BLaER1 treated with 17β-estradiol and CSF1 and Interleukin-3, amounts not matched to agents 10 nM and 100 nM (cell line): ENCODE measurements around the gene STYXL1.
A peak's percentile ranks its signal among the peaks of the same experiment; 100 is the strongest.

Source experiments
- H3K27ac ChIP-seq, 11 experiments: shearing (Covaris generic); formaldehyde crosslinking; 2 replicates each; pipeline ENCODE4 v1.8.1; 2022
- H3K27me3 ChIP-seq, 11 experiments: shearing (Covaris generic); formaldehyde crosslinking; 2 replicates each; pipeline ENCODE4 v1.8.1; 2022
- H3K36me3 ChIP-seq, 11 experiments: shearing (Covaris generic); formaldehyde crosslinking; 2 replicates each; pipeline ENCODE4 v1.8.1; 2022
- H3K4me1 ChIP-seq, 10 experiments: shearing (Covaris generic); formaldehyde crosslinking; 2 replicates each; pipeline ENCODE4 v1.8.1; 2022
- H3K4me2 ChIP-seq, 11 experiments: shearing (Covaris generic); formaldehyde crosslinking; 2 replicates each; pipeline ENCODE4 v1.8.1; 2022
- H3K4me3 ChIP-seq, 10 experiments: shearing (Covaris generic); formaldehyde crosslinking; 2 replicates each; pipeline ENCODE4 v1.8.1; 2022
- H3K9ac ChIP-seq, 11 experiments: shearing (Covaris generic); formaldehyde crosslinking; 2 replicates each; pipeline ENCODE4 v1.8.1; 2022
- H3K9me3 ChIP-seq, 11 experiments: shearing (Covaris generic); formaldehyde crosslinking; replicated peaks in 1 of 11; 2 replicates each; pipeline ENCODE4 v1.8.1; 2022
- H4K20me1 ChIP-seq, 11 experiments: shearing (Covaris generic); formaldehyde crosslinking; 2 replicates each; pipeline ENCODE4 v1.8.1; 2022
- Cebpa-rat ChIP-seq, 11 experiments: shearing (Covaris generic); IDR thresholded peaks; 2 replicates each; pipeline ENCODE4 v1.8.1; 2022

The STYXL1 gene

DNA sequence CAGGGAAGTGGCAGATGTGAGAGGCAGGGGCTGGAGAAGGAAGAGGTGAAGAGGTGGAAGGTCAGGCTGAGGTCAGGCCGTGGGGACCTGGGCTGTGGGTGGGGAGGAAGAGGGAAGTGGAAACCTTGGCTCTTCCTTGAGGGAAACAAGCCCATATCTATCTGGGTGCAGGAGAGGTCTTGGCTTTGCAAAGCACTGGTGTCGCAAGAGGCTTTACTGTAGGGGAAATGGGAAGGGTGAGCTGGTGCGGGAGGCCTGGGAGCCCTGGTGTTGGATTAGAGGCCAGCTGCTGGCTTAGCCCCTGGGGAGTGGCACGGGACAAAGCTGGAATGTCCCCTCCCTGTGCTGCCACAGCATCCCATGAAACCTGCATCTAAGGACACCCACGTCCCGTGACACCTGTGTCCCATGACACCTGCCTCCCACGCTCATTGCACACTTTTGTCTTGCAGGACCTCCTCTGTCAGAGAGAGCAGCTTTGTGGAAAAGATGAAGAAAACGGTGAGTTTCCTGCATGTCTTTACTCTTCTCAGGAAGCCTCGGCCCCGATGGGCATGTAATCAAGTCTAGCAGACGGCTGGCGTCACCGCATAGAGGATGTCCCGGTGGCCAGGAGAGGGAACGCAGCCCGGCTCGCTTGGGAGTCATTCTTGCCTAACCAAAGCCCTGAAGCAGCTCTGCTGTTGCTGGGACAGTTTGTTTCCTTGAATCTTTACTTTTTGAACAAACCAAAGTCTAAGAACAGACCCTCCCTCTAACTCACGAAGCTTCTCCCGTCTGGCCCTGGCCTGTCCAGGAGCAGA lies 75.6 kb downstream of the STYXL1 start:
- peak overlapping the region in 2 of 11 experiments; percentile 5 to 16; a peak in 1 of 22 replicates for H3K9ac ChIP-seq
- no peaks in the 10 kb centered on the region for H3K27me3 ChIP-seq
- H3K36me3 ChIP-seq = peaks cover 26 to 75% (median 60%) of the 10 kb centered on the region in 11 experiments
- H3K9me3 ChIP-seq = no peaks in the 10 kb centered on the region
- peak overlapping the region in 1 of 10 experiments; percentile 25; a peak in 1 of 20 replicates for H3K4me3 ChIP-seq
- H3K4me1 ChIP-seq = peaks cover 16 to 50% (median 27%) of the 10 kb centered on the region in 10 experiments
- TF ChIP-seq Cebpa-rat (IDR thresholded peaks at IDR 0.05) = peak in 6 of 11 experiments; percentile 10 to 44 (median 34); a peak in 6 of 22 replicates
- H4K20me1 ChIP-seq = peaks cover 7 to 70% (median 49%) of the 10 kb centered on the region in 11 experiments; a peak in 21 of 22 replicates
- H3K4me2 ChIP-seq = peak overlapping the region; percentile 63 to 84 (median 78)
- peak overlapping the region in 3 of 11 experiments; percentile 36 to 44 (median 38); a peak in 3 of 22 replicates for H3K27ac ChIP-seq

DNA sequence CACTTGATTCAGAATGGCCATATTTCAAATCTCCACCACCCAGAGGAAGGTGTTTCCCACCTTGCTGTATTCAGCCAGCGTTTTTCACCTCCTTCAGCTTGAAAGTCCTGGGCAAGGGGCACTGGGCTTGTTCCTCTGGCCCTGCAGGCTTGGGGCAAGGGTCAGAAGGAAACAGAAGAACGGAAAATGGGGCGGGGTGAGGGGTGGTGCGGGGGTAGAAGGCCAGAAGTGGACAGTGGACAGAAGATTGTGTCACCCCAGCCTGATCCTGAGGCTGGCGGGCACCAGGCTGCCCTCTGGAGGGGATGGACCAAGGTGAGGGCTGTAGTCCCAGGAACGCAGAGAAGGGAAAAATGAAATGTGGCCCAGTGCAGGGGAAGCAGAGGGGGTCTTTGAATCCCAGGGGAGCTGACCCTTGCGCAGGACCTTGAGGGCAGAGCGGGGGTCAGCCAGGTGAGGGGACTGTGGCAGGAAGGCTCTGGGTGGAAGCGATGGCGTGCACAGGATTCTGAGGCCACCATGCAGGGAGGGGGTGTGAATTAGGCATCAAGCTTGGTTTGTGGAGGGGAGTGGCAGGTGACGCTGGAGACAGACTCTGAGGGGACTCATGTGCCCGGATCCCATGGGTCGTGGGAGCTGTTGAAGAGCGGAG lies 76.4 kb downstream of the STYXL1 start:
- peaks cover 26 to 75% (median 60%) of the 10 kb centered on the region in 11 experiments for H3K36me3 ChIP-seq
- TF ChIP-seq Cebpa-rat (IDR thresholded peaks at IDR 0.05) = no peak
- 0 out of 22 replicates have a peak overlapping the region, but pooled peaks of 1 of the 11 experiments have one; percentile 5 for H3K9ac ChIP-seq
- H4K20me1 ChIP-seq = peaks cover 8 to 72% (median 55%) of the 10 kb centered on the region in 11 experiments; a peak in 21 of 22 replicates
- H3K27me3 ChIP-seq = no peaks in the 10 kb centered on the region
- H3K4me1 ChIP-seq = peaks cover 20 to 57% (median 33%) of the 10 kb centered on the region in 10 experiments
- H3K27ac ChIP-seq = peak overlapping the region in 3 of 11 experiments; percentile 2 to 44 (median 11); a peak in 2 of 22 replicates
- peak overlapping the region in 1 of 10 experiments; percentile 25; a peak in 1 of 20 replicates for H3K4me3 ChIP-seq
- H3K9me3 ChIP-seq = no peaks in the 10 kb centered on the region
- H3K4me2 ChIP-seq = peak overlapping the region; percentile 63 to 84 (median 78)

GRCh38 chr7:75969704-75970498 lies 77.9 kb downstream of the STYXL1 start:
- Histone ChIP-seq H4K20me1 (peaks cover 16 to 82% (median 70%) of the 10 kb centered on the region in 11 experiments; a peak in 21 of 22 replicates), H3K27me3 (no peaks in the 10 kb centered on the region), H3K4me3 (no peak overlapping the region), H3K36me3 (peaks cover 26 to 75% (median 60%) of the 10 kb centered on the region in 11 experiments), H3K4me2 (no peak overlapping the region), H3K9me3 (no peaks in the 10 kb centered on the region), H3K4me1 (peaks cover 29 to 66% (median 37%) of the 10 kb centered on the region in 10 experiments), H3K9ac (no peak overlapping the region; a peak in 1 of 22 replicates), H3K27ac (no peak overlapping the region)
- no peak for TF ChIP-seq Cebpa-rat (IDR thresholded peaks at IDR 0.05)

- Histone ChIP-seq H3K4me1 (peaks cover 29 to 66% (median 37%) of the 10 kb centered on the region in 10 experiments), H3K36me3 (peaks cover 26 to 75% (median 56%) of the 10 kb centered on the region in 11 experiments), H4K20me1 (peaks cover 16 to 86% (median 70%) of the 10 kb centered on the region in 11 experiments; a peak in 21 of 22 replicates), H3K27ac (no peak overlapping the region), H3K27me3 (no peaks in the 10 kb centered on the region), H3K4me2 (no peak overlapping the region), H3K9ac (no peak overlapping the region; a peak in 1 of 22 replicates), H3K4me3 (no peak overlapping the region), H3K9me3 (no peaks in the 10 kb centered on the region)
- no peak for TF ChIP-seq Cebpa-rat (IDR thresholded peaks at IDR 0.05)
These were observed 78.6 kb downstream of the STYXL1 start for GRCh38 chr7:75969182-75969581.

DNA sequence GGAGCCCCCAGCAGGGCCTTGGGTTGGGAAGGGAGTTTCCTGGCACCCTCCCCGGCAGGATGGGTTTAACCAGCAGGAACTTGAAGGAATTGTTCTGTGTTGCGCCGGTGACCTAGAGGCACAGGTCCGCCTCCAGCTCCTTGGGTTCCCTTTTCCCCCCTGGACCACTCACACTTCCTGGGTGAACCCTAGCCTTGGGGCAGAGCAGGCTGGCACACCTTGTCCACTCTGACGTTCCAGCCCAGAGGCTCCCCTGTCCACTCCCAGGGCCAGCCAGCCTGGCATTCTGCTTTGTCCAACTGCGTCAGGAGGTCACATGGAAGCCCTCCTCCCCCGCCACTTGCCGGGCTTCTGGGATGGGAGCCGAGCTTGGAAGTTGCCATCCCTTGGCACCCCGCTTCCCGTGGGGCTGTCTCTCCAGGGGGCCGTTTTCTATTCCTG lies 79.2 kb downstream of the STYXL1 start:
- TF ChIP-seq Cebpa-rat (IDR thresholded peaks at IDR 0.05) = no peak
- Histone ChIP-seq H3K36me3 (peaks cover 21 to 75% (median 53%) of the 10 kb centered on the region in 11 experiments), H3K4me3 (no peak overlapping the region), H4K20me1 (peaks cover 16 to 91% (median 71%) of the 10 kb centered on the region in 11 experiments; a peak in 21 of 22 replicates), H3K4me2 (no peak overlapping the region), H3K9me3 (no peaks in the 10 kb centered on the region), H3K27me3 (no peaks in the 10 kb centered on the region), H3K4me1 (peaks cover 29 to 66% (median 37%) of the 10 kb centered on the region in 10 experiments), H3K9ac (no peak overlapping the region), H3K27ac (no peak overlapping the region)

DNA sequence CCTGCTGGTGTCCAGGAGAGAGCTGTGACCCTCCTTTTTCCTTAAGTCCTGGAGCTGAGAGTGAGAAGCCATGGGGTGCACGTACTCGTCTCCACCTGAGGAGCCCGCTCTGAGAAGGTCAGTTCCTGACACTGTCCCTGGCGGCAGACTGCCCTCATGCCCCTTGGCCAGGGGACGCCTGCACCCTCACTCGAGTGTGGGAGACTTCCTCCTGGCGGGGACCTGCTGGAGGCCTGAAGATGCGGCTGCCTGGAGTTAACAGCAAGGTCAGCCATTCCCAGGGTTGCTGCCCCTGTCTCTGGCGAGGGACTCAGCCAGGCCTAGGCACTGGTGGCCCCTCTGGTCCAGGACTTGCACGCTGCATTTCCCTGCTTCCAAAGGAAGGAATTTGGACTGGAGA lies 79.8 kb downstream of the STYXL1 start:
- H4K20me1 ChIP-seq = peaks cover 16 to 97% (median 76%) of the 10 kb centered on the region in 11 experiments; a peak in 21 of 22 replicates
- H3K27me3 ChIP-seq = no peaks in the 10 kb centered on the region
- TF ChIP-seq Cebpa-rat (IDR thresholded peaks at IDR 0.05) = no peak
- H3K4me2 ChIP-seq = peak overlapping the region in 7 of 11 experiments; percentile 24 to 73 (median 59); a peak in 10 of 22 replicates
- H3K4me1 ChIP-seq = peaks cover 31 to 67% (median 41%) of the 10 kb centered on the region in 10 experiments
- 0 out of 22 replicates have a peak overlapping the region, but pooled peaks of 1 of the 11 experiments have one; percentile 6 for H3K27ac ChIP-seq
- H3K36me3 ChIP-seq = peaks cover 15 to 75% (median 53%) of the 10 kb centered on the region in 11 experiments; a peak in 21 of 22 replicates
- no peak overlapping the region for H3K4me3 ChIP-seq
- peak overlapping the region in 1 of 11 experiments; percentile 37; a peak in 1 of 22 replicates for H3K9ac ChIP-seq
- H3K9me3 ChIP-seq = no peaks in the 10 kb centered on the region

- no peaks in the 10 kb centered on the region for H3K27me3 ChIP-seq
- no peak overlapping the region for H3K4me3 ChIP-seq
- peaks cover 12 to 75% (median 50%) of the 10 kb centered on the region in 11 experiments; a peak in 21 of 22 replicates for H3K36me3 ChIP-seq
- H3K9me3 ChIP-seq = no peaks in the 10 kb centered on the region
- H3K4me1 ChIP-seq = peaks cover 34 to 67% (median 41%) of the 10 kb centered on the region in 10 experiments
- no peak for TF ChIP-seq Cebpa-rat (IDR thresholded peaks at IDR 0.05)
- H3K4me2 ChIP-seq = peak overlapping the region in 9 of 11 experiments; percentile 24 to 73 (median 56); a peak in 16 of 22 replicates
- H3K9ac ChIP-seq = peak overlapping the region in 1 of 11 experiments; percentile 37; a peak in 1 of 22 replicates
- peaks cover 16 to 99% (median 79%) of the 10 kb centered on the region in 11 experiments; a peak in 21 of 22 replicates for H4K20me1 ChIP-seq
- 0 out of 22 replicates have a peak overlapping the region, but pooled peaks of 1 of the 11 experiments have one; percentile 6 for H3K27ac ChIP-seq
These were observed 80.3 kb downstream of the STYXL1 start for GRCh38 chr7:75967487-75967997.
